SK-N-SH (cell line): Measurements from ENCODE around the gene FAM174B. TPM values are rescaled to one million over a fixed set of nuclear protein-coding genes. Genes with fewer than 3 reads are reported as not detected.

ENCODE experiments used
- CTCF ChIA-PET: fragments of 300-600, 350-600 bp; formaldehyde crosslinking; extraction: SDS; loops from one replicate; lab custom pipeline; 2021; lab: Yijun Ruan, JAX
- POLR2A ChIA-PET: fragments of 350-600 bp; sonication (Branson Sonifier 250); formaldehyde crosslinking; extraction: SDS; loops from one replicate; lab custom pipeline; 2020; ENCODE audit warnings: antibody characterized with exemption, inconsistent platforms; lab: Yijun Ruan, JAX
- DNase-seq: peaks from one replicate; pipeline ENCODE4 v3.0.0; 2012
- H2AFZ ChIP-seq: fragments of 200-600 bp; sonication (generic); 2 replicates; pipeline ENCODE4 v1.8.1; 2016; ENCODE audit warnings: antibody characterized with exemption, mild to moderate bottlenecking, low read depth
- H3F3A ChIP-seq: fragments of 200-600 bp; sonication (generic); replicated peaks from 2 replicates; pipeline ENCODE3; 2016; ENCODE audit warnings: antibody characterized with exemption, mild to moderate bottlenecking; ENCODE audit not compliant: insufficient read depth
- H3K27ac ChIP-seq, 2 experiments: fragments of 200-500 bp in 1 of 2; fragments of 200-600 bp in 1 of 2; sonication (Bioruptor generic) in 1 of 2; sonication (generic), shearing (Covaris generic) in 1 of 2; 2 replicates each; pipeline versions ENCODE4 v1.5.1 to v1.6.1; 2014 to 2016; ENCODE audit warnings: low read depth in 2 of 2, inconsistent platforms in 1 of 2, low read length in 1 of 2, mild to moderate bottlenecking in 1 of 2, mixed read lengths in 1 of 2
- H3K27me3 ChIP-seq: fragments of 200-600 bp; sonication (generic), shearing (Covaris generic); 2 replicates; pipeline ENCODE4 v1.6.1; 2016; ENCODE audit warnings: mixed run types; ENCODE audit not compliant: insufficient read depth
- H3K36me3 ChIP-seq, 2 experiments: fragments of 200-500 bp in 1 of 2; fragments of 200-600 bp in 1 of 2; sonication (Bioruptor generic) in 1 of 2; sonication (generic) in 1 of 2; replicated peaks in 1 of 2; 2 replicates each; pipeline versions ENCODE3 to v1.5.1; 2014 to 2016; ENCODE audit warnings: low read length in 1 of 2, mild to moderate bottlenecking in 1 of 2; ENCODE audit not compliant: insufficient read depth in 2 of 2, control insufficient read depth in 1 of 2
- H3K4me1 ChIP-seq, 2 experiments: fragments of 200-500 bp in 1 of 2; fragments of 200-600 bp in 1 of 2; sonication (Bioruptor generic) in 1 of 2; sonication (generic), shearing (Covaris generic) in 1 of 2; 2 replicates each; pipeline versions ENCODE4 v1.5.1 to v1.6.1; 2014 to 2016; ENCODE audit warnings: low read depth in 1 of 2, low read length in 1 of 2, mixed run types in 1 of 2; ENCODE audit not compliant: insufficient read depth in 2 of 2, control insufficient read depth in 1 of 2
- H3K4me2 ChIP-seq: fragments of 200-600 bp; sonication (generic), shearing (Covaris generic); 2 replicates; pipeline ENCODE4 v1.6.1; 2017; ENCODE audit warnings: mixed run types
- H3K4me3 ChIP-seq, 2 experiments: fragments of 200-500 bp in 1 of 2; fragments of 200-600 bp in 1 of 2; sonication (Bioruptor generic) in 1 of 2; sonication (generic), shearing (Covaris generic) in 1 of 2; 2 replicates each; pipeline versions ENCODE4 v1.5.1 to v1.8.1; 2014 to 2016; ENCODE audit warnings: low read depth in 2 of 2, inconsistent platforms in 1 of 2, low read length in 1 of 2, mild to moderate bottlenecking in 1 of 2, mixed read lengths in 1 of 2, moderate library complexity in 1 of 2
- H3K79me2 ChIP-seq: fragments of 200-600 bp; sonication (generic); 2 replicates; pipeline ENCODE4 v1.8.1; 2017; ENCODE audit warnings: mild to moderate bottlenecking; ENCODE audit not compliant: insufficient read depth
- H3K9ac ChIP-seq: fragments of 200-600 bp; sonication (generic); 2 replicates; pipeline ENCODE4 v1.6.1; 2017; ENCODE audit warnings: mixed run types
- H3K9me2 ChIP-seq: fragments of 200-600 bp; sonication (generic); 2 replicates; pipeline ENCODE4 v1.6.1; 2017; ENCODE audit warnings: mixed run types
- H3K9me3 ChIP-seq: fragments of 200-600 bp; sonication (generic); 2 replicates; pipeline ENCODE4 v1.6.1; 2017; ENCODE audit warnings: mixed run types, mild to moderate bottlenecking, moderate library complexity
- H4K20me1 ChIP-seq: fragments of 200-600 bp; sonication (generic); 2 replicates; pipeline ENCODE4 v1.6.1; 2017; ENCODE audit warnings: mild to moderate bottlenecking, mixed run types; ENCODE audit not compliant: insufficient read depth
- CHD2 ChIP-seq: fragments of 150-350 bp; IDR thresholded peaks from 2 replicates; pipeline ENCODE4 v1.6.1; 2018; ENCODE audit warnings: low read length; ENCODE audit not compliant: partially characterized antibody
- CTCF ChIP-seq: fragments of 200-600 bp; sonication (generic); IDR thresholded peaks from 2 replicates; pipeline ENCODE4 v1.6.1; 2017; ENCODE audit warnings: antibody characterized with exemption, mild to moderate bottlenecking, moderate library complexity
- ELF1 ChIP-seq: IDR thresholded peaks from 2 replicates; pipeline ENCODE4 v1.4.0; 2012
- EZH2phosphoT487 ChIP-seq: fragments of 200-600 bp; sonication (generic); IDR thresholded peaks from 2 replicates; pipeline ENCODE4 v1.6.1; 2017; ENCODE audit warnings: low read depth, mixed run types, mild to moderate bottlenecking, antibody characterized with exemption, moderate library complexity, borderline replicate concordance
- FOXJ3 ChIP-seq: sonication (generic); formaldehyde crosslinking; IDR thresholded peaks from 2 replicates; pipeline ENCODE4 v1.5.1; 2020; ENCODE audit warnings: mild to moderate bottlenecking, missing genetic modification reagents
- FOXM1 ChIP-seq: IDR thresholded peaks from 2 replicates; pipeline ENCODE4 v1.4.0; 2012; ENCODE audit warnings: low read depth, mild to moderate bottlenecking
- GATA2 ChIP-seq: sonication (generic); formaldehyde crosslinking; IDR thresholded peaks from 2 replicates; pipeline ENCODE4 v1.5.0; 2020; ENCODE audit warnings: mild to moderate bottlenecking, missing genetic modification reagents
- JUND ChIP-seq: IDR thresholded peaks from 2 replicates; pipeline ENCODE4 v1.4.0; 2012
- MAX ChIP-seq: IDR thresholded peaks from 2 replicates; pipeline ENCODE4 v1.4.0; 2012; ENCODE audit warnings: low read depth
- MEF2A ChIP-seq: IDR thresholded peaks from 2 replicates; pipeline ENCODE4 v1.4.0; 2012; ENCODE audit warnings: low read depth, borderline replicate concordance
- MXI1 ChIP-seq: IDR thresholded peaks from 2 replicates; pipeline ENCODE4 v1.6.1; 2012; ENCODE audit warnings: mild to moderate bottlenecking, low read depth, low read length, improper control_type of control experiment
- NFIC ChIP-seq: IDR thresholded peaks from 2 replicates; pipeline ENCODE4 v1.4.0; 2012; ENCODE audit warnings: borderline replicate concordance
- RAD21 ChIP-seq: IDR thresholded peaks from 2 replicates; pipeline ENCODE4 v1.6.1; 2012; ENCODE audit warnings: mild to moderate bottlenecking, low read length
- RCOR1 ChIP-seq: fragments of 150-350 bp; IDR thresholded peaks from 2 replicates; pipeline ENCODE4 v1.6.1; 2017; ENCODE audit warnings: antibody characterized with exemption, low read length
- RFX5 ChIP-seq: IDR thresholded peaks from 2 replicates; pipeline ENCODE4 v1.6.1; 2012; ENCODE audit warnings: mild to moderate bottlenecking, improper control_type of control experiment, low read length
- SIN3A ChIP-seq: IDR thresholded peaks from 2 replicates; pipeline ENCODE4 v1.6.1; 2012; ENCODE audit warnings: low read depth, mild to moderate bottlenecking, low read length, moderate library complexity, borderline replicate concordance
- TAF1 ChIP-seq: IDR thresholded peaks from 2 replicates; pipeline ENCODE4 v1.6.1; 2012; ENCODE audit warnings: low read depth, mild to moderate bottlenecking, low read length, moderate library complexity, borderline replicate concordance
- TEAD4 ChIP-seq: IDR thresholded peaks from 2 replicates; pipeline ENCODE4 v1.4.0; 2012; ENCODE audit warnings: mild to moderate bottlenecking, borderline replicate concordance; ENCODE audit not compliant: insufficient read depth
- YY1 ChIP-seq: IDR thresholded peaks from 2 replicates; pipeline ENCODE4 v1.4.0; 2012; ENCODE audit warnings: low read depth, mild to moderate bottlenecking
- ZBTB33 ChIP-seq: IDR thresholded peaks from 2 replicates; pipeline ENCODE4 v1.4.0; 2012; ENCODE audit warnings: low read depth, borderline replicate concordance
- WGBS: methylation state at CpG from one replicate; pipeline ENCODE4 v1.1.6; 2017; ENCODE audit warnings: low lambda C conversion rate; 5-methylcytosine and 5-hydroxymethylcytosine counted together
- polyA plus RNA-seq, 3 experiments: library from polyadenylated mRNA; depleted of rRNA; stranded (reverse); fragments of >200 nt; gene quantifications; 2 replicates each; pipeline ENCODE4 v1.2.3, GENCODE V29; 2012

The FAM174B gene
- polyA plus RNA-seq, 1 of the 3 experiments (the other 2 are of a cell fraction), result 0.30 TPM

- no peaks in the 10 kb centered on the region for H3K9me2 ChIP-seq
- no peak for DNase-seq
- H3K27me3 ChIP-seq, result no peaks in the 10 kb centered on the region
- no peak overlapping the region for H3K4me3 ChIP-seq
- H3K27ac ChIP-seq, result no peak overlapping the region
- no peaks in the 10 kb centered on the region for H3F3A ChIP-seq
- TF ChIP-seq FOXJ3 (CRISPR knock-in tag), result no peak
- no peak for TF ChIP-seq CTCF
- TF ChIP-seq TEAD4, result no peak
- no peak for TF ChIP-seq RFX5
- TF ChIP-seq, all 33 proteins: peak for 0
- H2AFZ ChIP-seq, result no peak overlapping the region
- H3K9ac ChIP-seq, result no peak overlapping the region
- no peaks in the 10 kb centered on the region for H4K20me1 ChIP-seq
- CTCF ChIA-PET, result interaction anchor here (1.8 kb wide), 1 partner anchor 12 kb away, joined by 5 read pairs; no protein-coding TSS in a partner anchor
- POLR2A ChIA-PET, result no interaction called here
- no peaks in the 10 kb centered on the region for H3K9me3 ChIP-seq
- no peaks in the 10 kb centered on the region for H3K36me3 ChIP-seq
- 61% methylated on average over 2 of the region's 2 CpGs for WGBS
- no peak overlapping the region for H3K4me2 ChIP-seq
- no peaks in the 10 kb centered on the region for H3K79me2 ChIP-seq
- H3K4me1 ChIP-seq, result no peaks in the 10 kb centered on the region; a peak in 1 of 4 replicates
These were observed 9.4 kb downstream of the FAM174B start for GRCh38 chr15:92646216-92646615.

GRCh38 chr15:92645731-92646130 is 9.8 kb downstream of the FAM174B start:
- DNase-seq, result no peak
- ChIA-PET POLR2A (no interaction called here), CTCF (interaction anchor here (1.0 to 1.8 kb wide), 5 partner anchors 11 to 69 kb away, joined by 3 to 5 read pairs (median 3); no protein-coding TSS in a partner anchor)
- no peaks in the 10 kb centered on the region for H4K20me1 ChIP-seq
- H3K9me3 ChIP-seq, result no peaks in the 10 kb centered on the region
- no peak overlapping the region for H2AFZ ChIP-seq
- WGBS, result 33% methylated on average over 1 of the region's 2 CpGs
- H3K27ac ChIP-seq, result no peak overlapping the region
- H3K27me3 ChIP-seq, result no peaks in the 10 kb centered on the region
- H3K79me2 ChIP-seq, result no peaks in the 10 kb centered on the region
- no peak overlapping the region for H3K4me3 ChIP-seq
- H3K9me2 ChIP-seq, result no peaks in the 10 kb centered on the region
- H3F3A ChIP-seq, result no peaks in the 10 kb centered on the region
- no peaks in the 10 kb centered on the region for H3K36me3 ChIP-seq
- no peaks in the 10 kb centered on the region; a peak in 1 of 4 replicates for H3K4me1 ChIP-seq
- H3K9ac ChIP-seq, result no peak overlapping the region
- TF ChIP-seq TEAD4 (no peak), JUND (no peak), YY1 (no peak), RAD21 (no peak), EZH2phosphoT487 (no peak), ZBTB33 (no peak), ELF1 (no peak), RCOR1 (no peak), GATA2 (no peak), CHD2 (no peak), RFX5 (no peak), MAX (no peak), TAF1 (no peak), MEF2A (no peak), SIN3A (no peak), NFIC (no peak), FOXJ3 (CRISPR knock-in tag) (no peak), MXI1 (no peak), FOXM1 (no peak), CTCF (no peak)
- TF ChIP-seq, all 33 proteins: peak for 0
- no peak overlapping the region for H3K4me2 ChIP-seq
